Activated naive CD8-positive, alpha-beta T cell treated with anti-CD3 and anti-CD28 coated beads, Interleukin-2, amount 50 U/mL, for 24 hours (primary cell): ENCODE data around the gene CMIP.

Experiments used
- ATAC-seq: fragments of 150-1000 bp; cut with Tn5 transposase; one replicate; pipeline ENCODE4 v1.10.0; 2021
- DNase-seq: peaks from one replicate; pipeline ENCODE4 v3.0.0; 2021
- H3K27ac Mint-ChIP-seq: one replicate; pipeline ENCODE4 v1.8.0; 2021; ENCODE audit warnings: mild to moderate bottlenecking, mixed read lengths
- H3K27me3 Mint-ChIP-seq: one replicate; pipeline ENCODE4 v1.8.0; 2021; ENCODE audit warnings: mixed read lengths
- H3K36me3 Mint-ChIP-seq: one replicate; pipeline ENCODE4 v1.8.0; 2021; ENCODE audit warnings: low read depth, mixed read lengths
- H3K4me1 Mint-ChIP-seq: one replicate; pipeline ENCODE4 v1.8.0; 2021; ENCODE audit warnings: mixed read lengths
- H3K4me3 Mint-ChIP-seq: one replicate; pipeline ENCODE4 v1.8.0; 2021; ENCODE audit warnings: mild to moderate bottlenecking, moderate library complexity, mixed read lengths
- H3K9me3 Mint-ChIP-seq: one replicate; pipeline ENCODE4 v1.8.0; 2021; ENCODE audit warnings: mixed read lengths

Gene CMIP

DNA sequence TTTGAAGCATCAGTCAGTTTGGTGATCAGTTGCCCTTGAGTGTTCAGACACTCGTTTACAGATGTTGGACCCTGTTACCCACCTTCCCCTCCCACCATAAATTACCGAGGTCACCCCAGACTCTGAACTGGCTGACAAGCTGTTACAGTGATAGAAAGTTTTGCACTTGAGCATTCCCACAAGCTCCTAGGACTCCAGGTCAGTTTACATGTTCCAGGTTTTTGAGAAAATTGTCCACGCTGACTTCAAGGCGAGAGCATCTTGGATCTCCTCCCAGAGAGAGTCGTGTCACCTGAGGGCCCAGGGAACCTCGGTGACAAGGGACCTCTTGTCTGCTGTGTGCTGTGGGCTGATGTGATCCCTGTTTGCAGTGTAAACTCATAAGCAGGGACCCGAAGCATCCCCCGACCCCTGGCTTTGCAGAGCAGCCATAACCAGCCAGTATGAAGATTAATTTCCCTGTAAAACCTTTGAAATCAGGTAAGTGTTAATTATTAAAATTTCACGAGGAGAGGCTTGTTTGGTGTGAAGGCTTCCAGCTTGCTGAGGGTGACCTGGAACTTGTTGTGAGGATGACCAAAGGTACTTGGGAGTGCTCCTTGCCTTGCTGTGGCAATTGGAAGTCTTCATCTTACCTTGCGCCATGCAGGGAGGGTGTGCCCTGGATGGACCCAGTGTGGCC, 91.2 kb downstream of the CMIP start:
- no peak overlapping the region for H3K27ac Mint-ChIP-seq
- H3K4me3 Mint-ChIP-seq = no peak overlapping the region
- H3K9me3 Mint-ChIP-seq = no peaks in the 10 kb centered on the region
- DNase-seq = no peak
- no peaks in the 10 kb centered on the region for H3K27me3 Mint-ChIP-seq
- H3K36me3 Mint-ChIP-seq = no peaks in the 10 kb centered on the region
- H3K4me1 Mint-ChIP-seq = peaks cover 6% of the 10 kb centered on the region
- ATAC-seq = no peak

DNA sequence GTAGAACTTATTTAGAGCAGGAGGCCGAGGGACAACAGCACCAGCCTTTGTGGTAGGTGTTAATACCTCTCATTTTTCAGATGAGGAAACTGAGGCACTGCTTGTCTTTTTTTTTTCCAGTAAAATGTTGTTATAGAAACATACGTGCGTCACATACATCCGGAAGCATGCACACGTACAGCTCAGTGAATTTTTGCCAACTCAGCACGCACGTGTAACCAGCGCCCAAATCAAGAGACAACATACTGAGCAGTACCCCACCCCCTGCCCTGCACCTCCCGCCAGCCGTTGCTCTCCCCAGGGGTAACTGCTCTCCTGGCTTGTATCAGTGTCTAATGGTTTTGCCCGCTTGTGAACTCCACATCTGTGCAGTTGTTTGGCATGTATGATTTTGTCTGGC, 92.0 kb downstream of the CMIP start:
- Mint-ChIP-seq H3K4me1 (peaks cover 4% of the 10 kb centered on the region), H3K27ac (no peak overlapping the region)

DNA sequence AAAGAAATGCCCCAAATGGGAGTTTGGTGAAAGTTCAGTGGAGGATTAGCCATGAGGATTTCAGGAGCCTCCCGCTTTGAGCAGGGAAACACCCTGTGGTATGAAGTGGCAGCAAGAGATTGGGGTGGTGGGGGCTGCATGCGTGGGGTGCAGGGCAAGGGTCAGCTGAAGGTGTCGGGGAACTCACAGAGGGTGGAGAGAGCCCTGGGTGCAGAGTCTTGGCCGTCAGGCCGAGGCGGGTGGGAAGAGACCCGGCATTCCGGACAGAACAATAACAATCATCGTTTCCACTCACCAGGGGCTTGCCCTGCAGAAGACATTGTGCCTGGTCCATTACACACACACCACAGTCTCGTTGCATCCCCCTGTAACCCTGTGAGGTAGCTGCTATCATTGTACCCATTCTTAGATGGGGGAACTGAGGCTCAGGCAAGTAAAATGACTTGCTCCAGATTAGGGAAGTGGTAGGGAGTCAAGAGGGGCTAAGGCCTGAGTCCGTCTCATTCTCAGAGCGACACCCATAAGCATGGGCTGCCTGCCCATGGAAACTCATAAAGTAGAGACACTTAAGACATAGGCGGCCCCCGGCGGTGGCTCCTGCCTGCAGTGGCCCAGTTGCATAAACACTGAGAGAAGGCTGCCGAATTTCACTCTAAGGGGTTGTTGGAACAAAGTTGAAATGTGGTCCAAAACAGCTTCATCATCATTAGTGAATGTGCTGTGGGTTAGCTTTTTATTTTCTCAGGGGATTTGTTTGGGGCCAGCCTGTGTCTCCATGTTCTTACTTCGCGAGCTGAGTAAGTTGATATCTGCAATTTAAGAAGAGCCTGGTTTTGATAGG, 93.3 kb downstream of the CMIP start:
- Mint-ChIP-seq H3K36me3 (no peaks in the 10 kb centered on the region), H3K27ac (no peak overlapping the region), H3K27me3 (no peaks in the 10 kb centered on the region), H3K4me3 (no peak overlapping the region), H3K9me3 (no peaks in the 10 kb centered on the region), H3K4me1 (peaks cover 3% of the 10 kb centered on the region)
- no peak for ATAC-seq
- no peak for DNase-seq

More for the DNA sequence above, 92.0 kb downstream of the CMIP start:
- DNase-seq (no peak), ATAC-seq (no peak)
- H3K9me3 Mint-ChIP-seq = no peaks in the 10 kb centered on the region
- H3K36me3 Mint-ChIP-seq = no peaks in the 10 kb centered on the region
- H3K4me3 Mint-ChIP-seq = no peak overlapping the region
- H3K27me3 Mint-ChIP-seq = no peaks in the 10 kb centered on the region

DNA sequence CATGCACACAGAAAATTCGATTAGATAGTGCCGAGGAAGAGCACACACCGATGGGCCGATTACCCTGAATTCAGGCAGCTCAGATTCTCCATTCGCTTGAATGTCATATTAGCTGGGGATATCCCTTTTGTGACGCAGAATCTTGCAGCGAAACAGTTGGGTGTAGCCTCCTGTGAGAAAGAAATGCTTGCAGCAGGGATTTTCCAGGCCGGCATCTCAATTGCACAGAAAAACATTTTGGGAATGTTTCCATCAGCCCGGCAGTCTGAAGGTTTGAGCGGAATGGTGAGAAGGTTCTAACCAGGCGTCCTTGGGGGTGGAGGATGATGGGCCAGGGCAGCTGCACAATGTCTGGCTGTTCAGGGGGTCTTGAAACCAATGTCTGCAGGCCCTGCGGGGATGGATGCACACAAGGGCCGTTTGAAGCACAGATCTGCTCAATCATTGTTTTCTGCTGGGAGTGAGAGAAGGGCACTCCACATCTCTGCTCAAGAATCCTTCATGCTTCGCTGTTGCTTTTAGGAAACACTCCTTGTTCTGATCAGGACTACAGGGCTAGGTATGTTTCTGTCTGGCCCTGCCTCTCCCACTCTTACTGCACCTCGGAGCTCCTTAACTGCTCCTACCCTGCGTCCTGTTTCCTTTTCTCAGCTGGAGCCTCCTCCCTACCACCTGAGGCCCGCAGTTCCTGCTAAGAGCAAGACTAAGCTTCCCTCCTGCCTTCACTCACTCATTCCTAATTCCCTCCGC, 94.6 kb downstream of the CMIP start:
- H3K27me3 Mint-ChIP-seq = no peaks in the 10 kb centered on the region
- no peak overlapping the region for H3K4me3 Mint-ChIP-seq
- H3K27ac Mint-ChIP-seq = no peak overlapping the region
- ATAC-seq = no peak
- H3K9me3 Mint-ChIP-seq = no peaks in the 10 kb centered on the region
- H3K4me1 Mint-ChIP-seq = peaks cover 8% of the 10 kb centered on the region
- H3K36me3 Mint-ChIP-seq = no peaks in the 10 kb centered on the region
- no peak for DNase-seq

DNA sequence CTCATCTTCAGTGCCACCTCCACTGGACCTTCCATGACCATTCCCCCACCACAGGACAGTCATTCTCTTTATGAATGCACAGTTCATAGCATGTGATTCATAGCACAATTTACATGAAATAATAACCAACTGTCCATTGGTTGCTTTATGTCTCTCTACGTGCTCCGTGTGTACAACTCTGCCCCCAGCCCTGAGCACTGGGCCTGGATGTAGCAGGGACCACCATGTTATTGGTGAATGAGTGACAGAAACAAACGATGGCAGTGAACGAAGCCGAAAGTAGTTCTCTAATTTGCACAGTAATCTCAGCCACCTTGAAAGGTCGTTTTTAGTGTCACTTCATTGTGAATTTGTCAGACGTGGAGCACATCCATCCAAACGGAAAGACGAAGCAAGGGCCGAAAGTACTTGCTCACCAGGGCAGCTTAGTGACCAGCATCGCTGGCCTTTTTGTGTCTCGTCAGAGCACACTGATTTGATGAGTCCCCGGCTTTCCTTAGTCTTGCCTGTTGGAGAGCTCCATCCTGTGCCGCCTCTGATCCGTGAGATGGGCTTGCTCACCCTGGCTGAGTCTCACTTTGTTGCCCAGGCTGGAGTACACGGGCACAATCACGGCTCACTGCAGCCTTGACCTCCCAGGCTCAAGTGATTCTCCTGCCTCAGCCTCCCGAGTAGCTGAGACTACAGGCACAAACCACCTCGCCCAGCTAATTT, 95.3 kb downstream of the CMIP start:
- Mint-ChIP-seq H3K27me3 (no peaks in the 10 kb centered on the region), H3K4me1 (peaks cover 16% of the 10 kb centered on the region), H3K4me3 (no peak overlapping the region), H3K9me3 (no peaks in the 10 kb centered on the region), H3K36me3 (no peaks in the 10 kb centered on the region), H3K27ac (no peak overlapping the region)
- no peak for DNase-seq
- ATAC-seq = no peak

DNA sequence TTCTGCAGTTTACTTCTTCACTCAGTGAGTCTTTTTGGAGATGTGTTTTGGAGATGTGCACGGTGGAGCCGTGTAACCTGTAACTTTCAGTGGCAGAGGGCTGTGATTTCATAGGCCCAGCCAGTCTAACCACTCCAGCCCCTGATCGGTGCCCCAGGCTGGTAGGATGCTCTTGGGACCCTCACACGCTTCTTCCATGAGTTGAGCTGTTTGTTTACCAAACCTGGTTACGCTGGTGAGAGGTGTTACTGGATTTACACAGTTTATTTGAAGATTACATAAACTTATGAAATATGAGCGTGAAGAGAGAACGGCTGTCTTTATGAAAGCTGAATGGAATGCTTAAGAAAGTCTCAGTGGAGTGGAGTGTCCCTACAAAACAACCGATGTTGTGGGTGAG, 96.7 kb downstream of the CMIP start:
- Mint-ChIP-seq H3K27ac (no peak overlapping the region), H3K36me3 (no peaks in the 10 kb centered on the region), H3K27me3 (no peaks in the 10 kb centered on the region), H3K4me3 (no peak overlapping the region), H3K4me1 (peaks cover 29% of the 10 kb centered on the region), H3K9me3 (no peaks in the 10 kb centered on the region)
- ATAC-seq (no peak), DNase-seq (no peak)

DNA sequence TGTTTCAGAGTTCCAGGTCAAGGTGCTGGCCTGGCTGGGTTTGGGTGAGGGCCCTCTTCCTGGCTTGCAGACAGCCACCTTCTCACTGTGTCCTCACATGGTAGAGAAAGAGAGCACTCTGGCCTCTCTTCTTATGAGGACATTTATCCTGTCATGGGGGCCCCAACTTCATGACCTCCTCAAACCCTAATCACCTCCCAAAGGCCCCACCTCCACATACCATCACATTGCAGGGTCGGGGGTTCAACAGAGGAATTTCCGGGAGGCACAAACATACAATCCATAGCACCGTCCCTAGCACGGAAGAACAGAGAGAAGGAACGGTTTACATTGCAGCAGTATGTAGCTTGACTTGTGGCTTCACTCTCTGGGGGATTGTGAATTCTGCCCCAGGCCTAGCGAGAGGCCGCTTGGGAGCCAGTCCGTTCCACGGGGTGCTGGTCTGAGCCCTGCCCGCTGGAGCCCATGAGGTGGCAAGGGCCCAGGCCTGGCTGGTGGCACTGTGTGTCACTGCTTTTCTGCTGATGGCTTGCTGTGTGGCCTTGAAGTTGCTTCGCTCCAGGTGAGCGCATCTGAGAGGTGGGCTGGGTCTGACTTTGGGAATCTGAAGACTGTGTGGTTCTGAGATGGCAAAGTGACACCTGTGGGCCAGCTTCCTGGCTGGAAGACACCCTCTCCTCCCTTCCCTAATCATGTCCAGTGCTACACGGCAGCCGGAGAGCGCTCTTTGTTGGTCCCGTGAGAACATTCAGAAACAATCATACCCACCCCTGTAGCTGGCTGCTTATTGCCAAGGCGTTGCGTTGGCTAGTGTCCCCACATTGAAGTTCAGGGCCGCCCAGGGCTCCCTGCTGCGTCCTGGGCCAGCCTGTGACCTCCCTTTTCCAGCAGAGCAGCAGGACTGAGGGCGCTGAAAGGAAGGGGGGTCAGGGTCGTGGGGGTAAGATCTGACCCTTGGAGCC, 98.3 kb downstream of the CMIP start:
- H3K4me3 Mint-ChIP-seq = no peak overlapping the region
- no peaks in the 10 kb centered on the region for H3K36me3 Mint-ChIP-seq
- DNase-seq = no peak
- H3K9me3 Mint-ChIP-seq = no peaks in the 10 kb centered on the region
- H3K27me3 Mint-ChIP-seq = no peaks in the 10 kb centered on the region
- no peak for ATAC-seq
- peaks cover 32% of the 10 kb centered on the region for H3K4me1 Mint-ChIP-seq
- H3K27ac Mint-ChIP-seq = no peak overlapping the region

DNA sequence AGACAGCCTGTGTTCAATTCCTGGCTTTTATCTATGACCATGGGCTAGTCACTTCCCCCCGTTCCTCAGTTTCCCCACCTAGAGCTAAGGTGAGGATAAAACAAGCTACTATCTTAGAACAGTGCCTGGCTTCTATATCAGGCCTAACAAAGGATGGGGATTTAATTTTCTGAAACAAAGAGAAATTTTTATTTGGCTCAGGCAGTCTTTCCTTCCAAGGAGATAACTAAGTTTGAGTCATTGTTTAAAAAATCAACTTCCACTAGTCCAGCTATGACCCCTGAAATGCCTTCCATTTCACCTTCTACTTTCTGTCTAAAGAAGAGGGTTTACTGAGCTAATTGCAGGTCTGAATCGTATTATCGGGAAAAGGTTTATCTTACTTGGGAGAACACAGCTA, 99.0 kb downstream of the CMIP start:
- DNase-seq = no peak
- Mint-ChIP-seq H3K27me3 (no peaks in the 10 kb centered on the region), H3K36me3 (no peaks in the 10 kb centered on the region), H3K27ac (peak overlapping the region; percentile 14), H3K4me1 (peaks cover 32% of the 10 kb centered on the region), H3K9me3 (no peaks in the 10 kb centered on the region), H3K4me3 (no peak overlapping the region)
- ATAC-seq = no peak

DNA sequence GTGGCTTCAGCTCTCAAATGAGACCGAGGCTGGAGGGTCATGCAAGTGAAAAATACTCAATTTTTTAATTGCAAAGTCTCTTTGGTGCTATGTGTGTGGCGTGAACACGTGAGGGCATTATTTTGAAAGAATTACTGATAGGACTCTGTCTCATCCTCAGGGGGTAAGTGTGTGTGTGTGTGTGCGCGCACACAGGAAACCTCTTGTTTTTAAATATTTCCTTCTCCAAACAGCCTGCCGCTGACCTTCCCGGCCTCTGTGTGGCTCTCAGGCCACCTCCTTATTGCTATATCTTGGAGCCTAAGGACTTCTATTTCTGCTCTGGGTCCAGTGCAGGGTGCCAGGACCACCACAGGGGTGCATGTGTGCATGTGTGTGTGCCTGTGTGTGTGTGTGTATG, 99.7 kb downstream of the CMIP start:
- Mint-ChIP-seq H3K27ac (no peak overlapping the region), H3K9me3 (no peaks in the 10 kb centered on the region), H3K36me3 (no peaks in the 10 kb centered on the region), H3K27me3 (no peaks in the 10 kb centered on the region), H3K4me3 (no peak overlapping the region), H3K4me1 (peaks cover 35% of the 10 kb centered on the region)
- DNase-seq = no peak
- no peak for ATAC-seq

DNA sequence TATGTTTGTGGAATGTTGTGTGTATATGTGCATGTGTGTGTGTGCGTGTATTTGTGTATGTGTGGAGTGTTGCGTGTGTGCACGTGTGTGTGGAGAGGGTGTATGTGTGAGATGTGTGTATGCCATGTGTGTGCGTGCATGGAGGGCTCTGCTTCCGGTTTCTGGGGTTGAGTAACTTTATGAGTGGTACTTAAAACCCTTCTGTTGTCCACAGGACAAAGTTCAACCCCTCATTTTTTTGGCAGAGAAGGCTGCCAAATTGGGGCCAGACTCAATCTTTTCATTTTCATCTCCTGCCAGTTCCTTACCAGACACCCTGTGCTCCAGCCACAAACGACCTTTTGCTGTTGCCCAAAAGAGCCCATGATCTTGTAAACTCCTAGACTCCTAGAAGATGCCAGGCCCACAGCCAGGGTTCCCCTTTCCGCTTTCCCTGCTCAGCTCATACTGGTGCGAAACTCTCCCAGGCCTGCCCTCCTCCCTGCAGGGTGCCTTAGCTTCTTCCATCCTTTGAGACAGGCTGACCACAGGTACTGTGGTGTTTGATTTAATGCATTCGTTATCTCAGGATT, 100.2 kb downstream of the CMIP start:
- Mint-ChIP-seq H3K4me3 (no peak overlapping the region), H3K27ac (no peak overlapping the region), H3K36me3 (no peaks in the 10 kb centered on the region), H3K9me3 (no peaks in the 10 kb centered on the region), H3K4me1 (peaks cover 36% of the 10 kb centered on the region), H3K27me3 (no peaks in the 10 kb centered on the region)
- ATAC-seq (no peak), DNase-seq (no peak)

DNA sequence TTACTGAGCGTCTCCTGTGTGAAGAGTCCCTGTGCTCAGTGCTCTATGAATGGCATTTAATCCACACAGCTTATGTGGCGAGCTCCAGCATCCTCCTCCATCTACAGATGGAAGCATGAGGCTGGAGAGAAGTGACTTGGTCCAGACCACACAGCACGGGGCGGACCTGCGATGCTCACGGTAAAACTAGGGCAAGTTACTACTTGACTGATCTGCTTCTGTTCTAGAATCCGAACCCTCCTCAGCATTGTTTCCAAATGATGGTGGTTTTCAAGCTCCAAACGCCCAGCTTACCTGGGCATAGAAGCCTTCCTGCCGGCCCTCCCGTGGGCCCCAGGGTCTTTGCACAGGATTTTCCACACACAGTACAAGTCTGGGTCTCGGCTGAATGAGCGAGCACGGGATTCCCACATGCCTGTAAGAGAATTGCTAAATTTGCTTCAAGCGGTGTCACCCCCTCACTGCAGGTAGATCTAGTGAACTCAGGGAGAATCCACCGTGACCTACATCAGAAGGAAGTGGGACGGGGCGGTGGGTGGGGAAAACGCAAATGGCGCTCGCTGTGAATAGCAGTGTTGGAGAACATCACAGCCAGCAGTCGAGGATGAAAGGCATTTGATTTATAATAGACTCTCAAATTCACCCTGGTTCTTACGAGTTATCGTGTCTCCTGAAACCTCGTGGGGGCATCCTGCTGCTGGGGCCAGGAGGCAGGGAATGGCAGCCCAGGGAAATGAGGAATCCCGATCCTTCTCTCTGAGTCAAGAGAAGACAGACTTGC, 101.1 kb downstream of the CMIP start:
- no peak overlapping the region for H3K4me3 Mint-ChIP-seq
- H3K27ac Mint-ChIP-seq = peak overlapping the region; percentile 32
- DNase-seq (no peak), ATAC-seq (no peak)
- H3K9me3 Mint-ChIP-seq = no peaks in the 10 kb centered on the region
- H3K36me3 Mint-ChIP-seq = no peaks in the 10 kb centered on the region
- H3K4me1 Mint-ChIP-seq = peaks cover 43% of the 10 kb centered on the region
- H3K27me3 Mint-ChIP-seq = no peaks in the 10 kb centered on the region

DNA sequence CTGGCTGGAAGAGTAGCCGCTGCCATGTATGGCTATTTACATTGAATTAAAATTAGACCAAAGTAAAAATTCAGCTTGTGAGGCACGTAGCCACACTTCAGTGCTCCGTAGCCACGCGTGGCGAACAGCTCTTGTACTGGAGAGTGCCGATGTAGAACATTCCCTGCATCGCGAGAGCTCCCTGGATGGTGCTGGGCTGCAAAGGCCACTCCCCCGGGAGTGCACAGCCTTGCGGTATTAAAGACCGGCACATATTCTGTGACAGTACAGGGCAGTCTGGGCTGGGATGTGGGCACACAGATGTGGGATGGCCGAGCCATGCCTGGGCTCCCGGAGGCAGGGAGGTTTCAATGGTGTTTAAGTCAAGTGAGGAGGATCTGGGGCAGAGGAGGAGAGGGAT, 102.2 kb downstream of the CMIP start:
- no peak for ATAC-seq
- no peaks in the 10 kb centered on the region for H3K36me3 Mint-ChIP-seq
- no peak overlapping the region for H3K27ac Mint-ChIP-seq
- no peaks in the 10 kb centered on the region for H3K27me3 Mint-ChIP-seq
- H3K4me1 Mint-ChIP-seq = peaks cover 54% of the 10 kb centered on the region
- no peaks in the 10 kb centered on the region for H3K9me3 Mint-ChIP-seq
- H3K4me3 Mint-ChIP-seq = no peak overlapping the region
- no peak for DNase-seq
